HG03521 (cell line): ENCODE data around the gene CST7.

ENCODE experiments used
- ATAC-seq: cut with Tn5 transposase; IDR thresholded peaks from one replicate; pipeline ENCODE4 v1.9.1; 2021; ENCODE audit warnings: mild to moderate bottlenecking, moderate library complexity; ENCODE audit not compliant: unreplicated experiment

CST7 gene

DNA sequence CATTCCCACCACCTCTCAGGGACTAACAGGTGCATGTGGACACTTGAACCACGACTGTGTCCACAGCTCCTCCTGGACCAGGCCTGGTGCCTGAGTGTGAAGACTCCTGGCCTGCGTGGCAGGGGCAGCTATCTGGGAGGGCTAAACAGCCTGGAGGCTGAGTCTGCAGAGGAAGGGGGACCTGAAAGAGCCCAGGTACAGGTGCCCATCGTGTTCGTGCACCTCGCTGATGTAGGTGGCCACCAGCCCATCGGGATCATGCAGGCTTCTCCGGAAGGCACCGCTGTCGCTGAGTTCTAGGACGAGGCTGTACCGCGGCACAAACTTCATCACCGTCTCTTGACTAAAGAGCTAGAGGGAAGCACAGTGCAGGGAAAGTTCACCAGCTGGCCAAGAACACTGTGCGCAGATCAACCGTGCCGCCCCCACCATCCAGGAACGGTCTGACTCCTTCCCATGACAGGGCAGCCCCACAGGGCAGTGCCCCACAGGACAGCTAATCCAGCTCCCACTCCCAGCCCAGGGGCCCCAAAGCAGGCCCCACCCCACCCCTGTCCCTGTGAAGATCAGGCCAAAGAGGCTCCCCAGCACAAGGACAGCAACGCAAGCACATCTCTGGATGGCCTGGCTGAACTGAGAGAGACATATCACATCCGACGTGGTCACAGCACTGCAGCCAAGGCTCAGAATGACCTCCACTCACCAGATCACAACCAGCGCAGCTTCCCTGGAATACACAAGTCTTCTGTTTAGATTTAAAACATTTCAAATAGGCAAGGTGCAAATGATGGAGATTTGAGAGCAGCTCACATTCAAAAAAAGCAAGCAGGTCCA lies 14.8 kb downstream of the CST7 start:
- no peak for ATAC-seq

DNA sequence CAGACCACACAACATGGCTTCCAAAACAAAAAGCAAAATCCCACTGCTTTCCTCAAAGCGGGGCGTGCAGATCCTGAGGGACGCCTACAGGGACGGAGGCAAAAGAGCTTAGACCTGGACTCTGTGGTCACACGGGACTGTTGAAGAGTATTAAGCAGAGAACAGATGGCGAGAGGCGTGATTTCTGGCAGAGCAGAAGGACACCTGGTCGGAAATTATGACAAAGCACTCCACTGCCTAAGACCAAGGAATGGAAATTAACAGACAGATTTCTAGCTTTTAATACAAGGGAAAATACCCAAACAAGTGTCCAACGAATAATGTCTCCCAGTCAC lies 15.4 kb downstream of the CST7 start:
- ATAC-seq = no peak

DNA sequence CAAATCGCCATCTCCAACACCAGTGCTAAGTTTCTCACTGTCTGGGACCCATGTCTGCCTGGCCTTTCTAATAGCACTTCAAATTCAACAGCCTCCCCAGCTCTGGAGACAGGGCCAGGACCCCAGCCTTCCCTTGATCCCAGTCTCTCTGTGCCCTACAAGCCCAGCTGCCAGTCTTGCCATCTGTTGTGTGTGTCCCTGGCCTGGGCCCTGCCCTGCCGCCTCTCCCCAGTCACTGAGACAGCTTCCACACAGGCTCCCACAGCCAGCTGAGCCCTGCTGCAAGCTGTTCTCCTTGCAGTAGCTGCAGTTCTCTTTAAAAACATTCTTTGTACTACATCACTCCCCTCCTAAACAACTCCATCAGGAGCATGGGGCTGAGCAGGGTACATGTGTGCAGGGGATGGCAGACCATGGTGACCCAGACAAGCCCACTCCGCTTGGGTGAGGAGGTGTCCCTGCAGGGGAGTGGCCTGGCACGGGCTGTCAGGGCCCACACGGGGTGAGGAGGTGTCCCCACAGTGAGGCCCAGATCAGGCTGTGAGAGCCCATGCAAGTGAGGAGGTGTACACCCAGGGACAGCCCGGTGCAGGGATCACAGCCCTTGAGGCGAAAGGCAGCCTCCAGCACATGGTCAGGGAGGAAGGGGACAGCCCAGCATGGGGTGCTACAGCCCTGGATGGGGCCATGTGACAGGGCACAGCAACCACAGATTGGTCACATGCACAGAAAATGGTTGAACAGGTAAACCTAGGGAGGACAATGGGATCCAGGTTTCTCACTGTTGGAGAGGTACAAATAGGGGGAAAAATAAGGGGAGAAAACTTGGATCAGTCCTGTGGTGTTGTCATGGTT lies 16.2 kb downstream of the CST7 start:
- ATAC-seq = no peak

DNA sequence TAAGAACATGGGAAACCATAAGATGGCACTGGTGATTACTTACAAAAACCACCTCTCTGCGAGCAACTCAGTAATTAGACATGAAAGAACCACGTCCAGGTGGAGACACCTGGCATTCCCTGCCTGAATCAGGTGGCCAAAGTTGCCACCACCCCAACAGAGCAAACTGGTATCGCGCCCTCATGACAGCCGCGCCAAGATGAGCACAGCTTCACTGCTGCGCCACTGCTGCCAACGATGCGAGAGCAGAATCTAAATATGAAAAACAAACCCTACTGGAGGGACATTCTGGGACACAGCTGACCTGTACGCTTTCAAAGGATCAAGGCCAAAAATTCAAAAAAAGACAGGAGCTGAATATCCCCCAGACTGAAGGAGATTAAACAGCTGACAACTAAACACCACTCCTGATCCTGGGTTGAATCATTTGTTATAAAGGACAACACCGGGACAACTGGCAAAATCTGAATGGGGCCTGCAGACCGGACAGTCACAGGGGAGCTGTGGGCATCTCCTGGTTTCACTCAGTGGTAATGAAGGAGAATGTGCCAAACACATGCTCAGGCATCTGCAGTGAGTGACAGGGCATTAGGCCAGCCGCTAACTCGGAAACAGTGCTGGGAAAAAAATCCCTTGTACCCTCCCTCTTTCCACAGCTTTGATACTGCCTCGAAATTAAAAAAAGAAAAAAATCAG lies 17.4 kb downstream of the CST7 start:
- no peak for ATAC-seq

DNA sequence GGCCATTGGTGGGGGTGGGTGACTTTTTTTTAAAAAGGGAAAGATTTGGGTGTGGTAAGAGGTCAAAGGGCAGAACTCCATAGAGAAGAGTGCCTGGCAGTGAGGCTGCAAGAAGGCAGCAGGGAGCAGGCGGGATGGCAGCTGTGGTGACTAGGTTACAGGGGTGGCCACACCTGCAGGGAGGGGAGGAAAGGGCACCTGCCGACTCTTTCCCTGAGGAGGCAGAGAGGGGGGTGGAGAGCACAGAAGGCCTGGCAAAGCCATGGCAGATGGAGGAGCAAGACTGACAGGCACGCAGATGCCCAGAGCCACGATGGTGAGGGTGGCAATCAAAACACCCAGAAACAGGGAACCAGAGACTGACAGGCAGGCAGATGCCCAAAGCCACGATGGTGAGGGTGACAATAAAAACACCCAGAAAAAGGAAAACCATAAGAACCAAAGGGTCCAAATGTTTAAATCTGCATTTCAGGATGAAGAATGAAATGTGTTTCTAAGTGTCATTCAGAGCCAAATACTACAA lies 19.3 kb downstream of the CST7 start:
- ATAC-seq = no peak

DNA sequence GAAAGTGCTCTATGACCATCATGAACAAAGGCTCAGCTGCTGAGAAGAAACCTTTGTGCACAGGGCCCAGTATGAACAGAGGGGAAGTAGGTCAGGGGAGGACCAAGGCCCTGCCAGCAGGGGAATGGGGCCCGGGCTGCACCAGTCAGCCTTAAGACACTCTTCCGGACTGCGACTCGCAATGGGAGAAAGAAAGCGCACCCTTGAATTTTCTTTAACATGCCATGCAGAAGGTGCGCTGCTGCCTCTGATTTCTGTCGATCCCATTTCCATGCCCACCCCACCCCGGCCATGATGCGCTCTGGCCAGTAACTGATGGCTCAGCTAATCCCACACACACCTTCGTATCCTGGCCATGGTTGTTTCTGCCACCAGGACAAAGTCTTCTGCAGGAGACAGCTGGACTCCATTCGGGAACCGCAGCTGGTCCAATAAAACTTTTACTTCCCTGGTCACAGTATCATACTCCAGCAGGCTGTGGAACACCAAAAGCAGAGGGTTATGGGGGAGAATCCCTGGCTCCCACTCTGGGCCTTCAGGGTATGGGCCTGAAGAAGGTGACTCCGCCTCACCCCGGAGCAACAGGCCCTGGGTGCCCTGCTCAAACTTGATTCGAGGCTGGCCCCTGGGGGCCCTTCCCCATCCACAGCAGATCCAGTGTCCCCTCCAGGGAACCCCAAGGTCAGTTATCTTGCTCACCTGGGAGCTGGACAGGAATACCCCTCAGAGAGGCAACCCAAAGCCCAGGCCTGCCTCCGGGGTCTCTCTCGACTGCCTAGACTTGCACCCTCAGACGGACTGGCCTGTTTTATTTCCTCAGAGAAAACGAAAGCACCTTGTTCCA lies 20.3 kb downstream of the CST7 start:
- no peak for ATAC-seq

DNA sequence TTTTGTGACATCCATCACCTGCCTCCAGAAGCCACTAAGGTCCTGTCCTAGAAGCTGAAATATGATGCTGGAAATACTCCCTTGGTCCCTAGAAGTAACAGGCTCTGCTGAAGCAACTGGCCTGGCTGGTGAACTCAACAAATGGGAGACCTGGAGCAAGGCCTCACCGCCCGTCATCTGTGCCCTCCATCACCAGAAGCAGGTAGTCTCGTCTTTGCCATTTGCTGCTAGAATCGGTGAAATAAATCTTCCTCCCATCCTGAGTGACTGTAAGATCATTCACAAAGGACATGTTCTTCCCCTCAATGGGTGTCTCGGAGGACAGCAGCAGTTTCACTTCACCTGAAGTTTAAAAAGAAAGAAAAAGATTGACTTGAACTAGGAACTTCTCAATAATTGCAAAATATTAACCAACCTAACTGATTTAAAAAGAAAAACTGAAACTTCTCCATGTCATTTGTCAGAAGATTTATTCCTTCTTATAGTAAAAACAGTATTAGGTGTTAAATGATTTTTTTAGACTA lies 21.0 kb downstream of the CST7 start:
- ATAC-seq = no peak

DNA sequence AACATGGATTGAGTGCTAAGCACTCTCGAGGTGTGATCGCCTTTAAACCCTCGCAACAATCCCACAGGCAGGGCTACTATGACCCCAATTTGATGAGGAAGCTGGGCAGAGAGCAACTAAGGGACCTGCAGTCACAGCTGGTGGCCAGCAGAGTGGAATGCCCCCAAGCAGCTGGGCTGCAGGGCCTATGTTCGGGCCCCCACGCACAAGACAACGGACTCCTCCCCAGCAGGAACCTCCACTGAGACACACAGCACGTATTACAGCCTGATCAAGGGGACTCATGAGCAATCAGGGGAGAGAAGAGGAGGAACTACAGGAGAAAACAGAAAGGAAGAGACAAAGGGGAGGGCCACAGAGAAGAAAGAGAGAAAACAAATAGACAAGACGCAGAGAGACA lies 21.7 kb downstream of the CST7 start:
- no peak for ATAC-seq

DNA sequence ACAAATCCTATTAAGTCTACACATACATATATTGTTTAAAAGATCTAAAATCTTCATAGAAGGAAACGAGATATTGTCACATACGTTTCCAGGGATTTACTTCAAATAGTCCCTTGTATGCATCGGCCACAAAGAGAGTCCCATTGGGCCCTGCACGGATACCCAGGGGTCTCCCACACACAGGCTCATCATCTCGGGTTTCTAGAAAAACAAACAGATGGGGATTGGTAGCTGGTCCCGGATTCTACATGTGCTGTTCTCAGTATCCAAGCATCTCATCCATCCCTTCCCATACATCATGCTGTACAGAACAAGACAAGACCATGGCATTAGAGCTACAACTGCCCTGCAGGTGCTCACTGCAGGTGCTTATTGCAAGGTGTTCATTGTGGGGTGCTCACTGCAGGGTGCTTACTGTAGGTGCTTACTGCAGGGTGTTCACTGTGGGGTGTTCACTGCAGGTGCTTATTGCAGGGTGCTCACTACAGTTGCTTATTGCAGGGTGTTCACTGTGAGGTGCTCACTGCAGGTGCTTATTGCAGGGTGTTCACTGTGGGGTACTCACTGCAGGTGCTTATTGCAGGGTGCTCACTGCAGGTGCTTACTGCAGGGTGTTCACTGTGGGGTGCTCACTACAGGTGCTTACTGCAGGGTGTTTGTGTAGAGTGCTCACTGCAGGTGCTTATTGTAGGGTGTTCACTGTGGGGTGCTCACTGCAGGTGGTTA lies 22.5 kb downstream of the CST7 start:
- ATAC-seq = no peak

DNA sequence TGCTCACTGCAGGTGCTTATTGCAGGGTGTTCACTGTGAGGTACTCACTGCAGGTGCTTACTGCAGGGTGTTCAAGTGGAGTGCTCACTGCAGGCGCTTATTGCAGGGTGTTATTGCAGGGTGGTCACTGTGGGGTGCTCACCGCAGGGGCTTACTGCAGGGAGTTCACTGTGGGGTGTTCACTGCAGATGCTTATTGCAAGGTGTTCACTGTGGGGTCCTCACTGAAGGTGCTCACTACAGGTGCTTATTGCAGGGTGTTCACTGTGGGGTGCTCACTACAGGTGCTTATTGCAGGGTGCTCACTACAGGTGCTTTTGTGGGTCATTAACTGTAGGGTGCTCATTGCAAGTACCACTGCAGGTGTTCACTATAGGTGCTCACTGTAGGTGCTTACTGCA lies 23.3 kb downstream of the CST7 start:
- ATAC-seq = no peak

DNA sequence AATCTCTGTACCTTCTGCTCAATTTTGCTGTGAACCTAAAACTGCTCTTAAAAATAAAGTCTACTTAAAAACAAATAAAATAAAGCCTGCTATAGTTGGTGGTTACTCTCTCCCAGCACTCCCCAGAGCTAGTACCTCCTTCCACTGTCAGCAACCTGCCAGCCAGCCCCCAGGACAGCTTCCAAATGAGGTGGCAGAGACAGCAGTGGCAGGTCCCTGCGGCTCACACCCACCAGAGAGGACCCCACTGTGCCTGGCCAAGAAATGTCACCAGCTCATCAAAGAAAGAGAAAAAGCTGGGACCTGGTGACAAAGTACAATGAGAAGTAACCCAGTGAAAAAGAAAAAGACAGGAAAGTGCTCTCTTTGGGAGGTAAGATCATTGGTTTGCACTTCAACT lies 28.3 kb downstream of the CST7 start:
- no peak for ATAC-seq

DNA sequence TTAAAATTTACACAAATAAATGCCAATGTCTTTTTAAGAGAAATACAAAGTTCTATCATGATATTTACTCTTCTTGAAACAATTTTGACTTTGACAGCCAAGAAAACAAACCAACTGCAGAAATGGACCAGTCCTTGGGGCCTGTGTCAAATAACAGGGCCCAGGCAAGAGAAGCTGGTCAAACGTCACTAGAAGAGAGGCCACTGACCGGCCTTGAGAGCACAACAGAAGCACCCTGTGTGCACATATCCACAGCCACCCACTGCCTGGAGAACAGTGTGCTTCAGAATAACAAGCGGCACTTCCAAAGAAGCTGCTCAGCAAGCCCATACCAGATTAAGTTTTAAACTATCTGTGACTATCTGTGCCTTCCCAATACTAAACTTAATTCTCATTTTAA lies 28.7 kb downstream of the CST7 start:
- no peak for ATAC-seq

DNA sequence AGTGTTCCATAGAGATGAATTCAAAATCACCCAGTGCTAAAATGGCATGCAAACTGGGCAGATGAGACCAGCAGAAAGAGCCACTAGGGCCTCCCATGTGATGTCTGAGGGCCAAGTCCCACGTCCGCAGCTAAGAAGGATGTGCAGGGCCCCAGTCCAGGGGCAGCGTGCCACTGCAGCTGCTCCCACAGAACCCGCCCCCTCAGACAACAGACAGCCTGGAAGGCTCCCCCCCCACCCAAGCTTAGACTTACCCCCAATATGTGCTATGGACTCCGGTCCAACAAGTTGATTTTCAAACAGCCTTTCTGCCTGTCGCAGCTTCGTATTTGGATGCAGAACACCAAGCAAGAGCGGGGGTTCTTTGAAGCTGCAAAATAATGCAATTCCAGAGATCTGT lies 29.4 kb downstream of the CST7 start:
- ATAC-seq = no peak

DNA sequence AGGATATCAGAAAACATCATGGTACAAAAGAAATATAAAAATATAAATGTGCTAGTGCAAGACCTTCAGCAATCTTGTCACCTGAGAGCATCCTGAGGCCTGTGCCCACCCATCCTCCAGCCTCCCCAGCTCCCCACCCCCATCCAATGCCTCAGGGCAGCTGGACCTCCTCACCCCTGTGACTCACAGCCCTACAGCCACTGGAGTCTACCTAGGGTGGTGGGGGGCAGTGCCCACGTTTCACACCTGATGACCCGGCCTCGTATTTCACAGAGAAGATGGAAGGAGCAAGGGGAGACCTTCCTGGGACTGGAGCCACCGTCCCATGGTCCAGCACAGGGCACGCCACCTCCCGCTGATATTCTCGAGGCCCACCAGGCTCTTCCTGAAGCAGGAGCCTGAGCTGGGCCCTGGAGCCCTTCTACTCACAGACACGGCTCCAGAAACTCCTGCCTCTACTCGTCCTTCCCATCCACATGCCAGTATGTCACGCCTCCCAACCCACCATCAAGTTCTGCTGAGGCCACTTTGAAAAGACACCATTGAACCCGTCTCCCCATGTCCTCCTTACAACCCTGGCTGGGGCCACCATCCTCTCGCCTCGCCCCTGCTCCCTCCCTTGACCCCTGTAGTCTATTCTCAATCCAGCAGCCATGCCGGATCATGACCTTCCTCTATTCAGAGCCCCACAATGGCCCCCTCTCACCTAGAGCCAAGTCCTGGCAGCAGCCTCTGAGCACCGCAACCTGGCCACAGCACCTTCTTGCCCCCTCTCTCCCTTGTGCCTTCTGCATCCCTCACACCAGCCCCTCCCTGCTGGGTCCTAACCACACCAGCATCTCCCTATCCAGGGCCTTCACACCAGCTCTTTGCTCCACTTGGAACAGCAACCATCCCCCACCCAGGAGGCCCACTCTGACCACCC lies 30.2 kb downstream of the CST7 start:
- no peak for ATAC-seq

DNA sequence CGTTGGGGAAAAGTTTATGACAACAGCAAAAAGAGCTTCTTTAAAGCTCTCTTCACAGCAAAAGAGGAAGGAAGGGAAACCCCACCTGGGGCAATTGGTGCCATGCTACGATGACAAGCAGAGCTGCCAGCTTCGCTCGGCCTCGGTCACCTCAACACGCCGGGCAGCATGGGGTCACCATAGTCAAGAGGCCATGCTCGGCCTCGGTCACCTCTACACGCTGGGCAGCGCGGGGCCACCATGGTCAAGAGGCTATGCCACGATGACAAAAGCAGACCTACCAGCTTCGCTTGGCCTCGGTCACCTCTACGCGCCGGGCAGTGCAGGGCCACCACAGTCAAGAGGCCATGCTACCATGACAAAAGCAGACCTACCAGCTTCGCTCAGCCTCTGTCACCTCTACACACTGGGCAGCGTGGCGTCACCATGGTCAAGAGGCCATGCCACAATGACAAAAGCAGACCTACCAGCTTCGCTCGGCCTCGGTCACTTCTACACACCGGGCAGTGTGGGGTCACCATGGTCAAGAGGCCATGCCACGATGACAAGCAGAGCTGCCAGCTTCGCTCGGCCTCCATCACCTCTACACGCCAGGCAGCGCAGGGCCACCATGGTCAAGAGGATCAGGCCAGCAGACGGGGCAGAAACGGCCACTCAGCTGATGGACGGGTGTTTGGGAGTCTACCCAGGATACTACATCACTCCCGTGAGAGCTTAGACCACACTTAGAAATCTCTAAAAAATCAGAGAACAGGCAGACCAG lies 31.4 kb downstream of the CST7 start:
- ATAC-seq = no peak

DNA sequence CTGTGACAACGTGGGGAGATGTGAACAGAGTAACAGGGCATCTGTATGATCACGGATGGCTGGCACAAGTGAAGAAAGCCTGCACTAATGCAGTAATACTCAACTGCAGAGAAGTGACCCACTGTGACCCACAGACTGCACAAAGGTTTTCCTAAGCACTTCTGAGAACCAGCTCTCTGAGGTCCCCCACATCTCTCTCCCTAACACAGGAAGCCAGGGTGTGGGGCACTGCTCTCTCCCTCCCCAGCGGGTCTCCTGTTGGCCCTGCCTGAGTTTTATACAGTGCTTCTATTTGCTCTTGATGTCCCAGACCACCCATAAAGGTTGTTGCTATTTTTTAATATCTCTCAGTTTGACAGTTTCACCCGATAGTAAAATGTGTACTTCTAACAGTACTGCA lies 32.2 kb downstream of the CST7 start:
- ATAC-seq = no peak

DNA sequence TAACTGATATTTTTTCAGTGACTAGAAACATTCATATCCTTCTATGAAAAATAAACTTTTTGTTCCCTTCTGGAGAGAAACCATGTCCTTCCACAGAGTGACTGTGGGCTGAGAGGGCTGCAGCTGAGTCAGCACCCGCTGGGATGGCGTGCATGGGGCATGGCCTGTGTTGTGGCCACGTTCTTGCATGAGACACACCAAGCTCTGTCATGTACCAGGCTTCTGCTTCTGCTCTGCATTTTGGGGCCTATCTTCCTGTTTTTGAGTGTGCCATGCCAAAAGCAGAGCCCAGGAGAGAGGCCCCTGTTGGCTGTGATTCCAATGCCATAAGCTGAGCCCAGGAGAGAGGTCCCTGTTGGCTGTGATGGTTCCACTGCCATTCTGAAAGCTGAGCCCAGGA lies 32.7 kb downstream of the CST7 start:
- no peak for ATAC-seq

DNA sequence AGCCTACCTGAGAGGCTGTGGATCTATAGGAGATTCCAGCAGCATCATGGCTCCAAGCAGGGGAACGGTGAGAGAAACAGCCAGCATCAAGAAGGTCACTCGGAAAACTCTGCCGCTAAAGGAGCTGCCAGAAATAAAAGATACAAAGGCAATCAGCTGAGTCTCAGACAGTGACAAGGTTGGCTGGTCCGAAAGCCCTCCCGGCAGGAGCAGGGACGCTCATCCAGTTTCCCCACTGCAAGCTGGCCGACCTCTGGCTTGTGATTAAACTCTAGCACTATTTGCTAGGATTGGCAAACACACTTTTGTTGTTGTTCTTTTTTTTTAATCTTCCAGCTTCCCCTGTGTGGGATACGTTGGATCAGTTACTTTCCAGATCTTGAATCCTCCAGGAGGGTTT lies 34.8 kb downstream of the CST7 start:
- ATAC-seq = no peak
